Suppressor macrophage treated with lipopolysaccharide for 1 hour (primary cell): ENCODE measurements around the gene DIP2C.
"Not testable (repeated sequence)": the region's sequence is repeated elsewhere in the genome, so short reads cannot be mapped to it uniquely, and the experiment has no call there.

Experiments
- DNase-seq, 3 donors: peaks; one replicate each; pipeline ENCODE4 v3.0.0-alpha.2; 2020 to 2022

Gene DIP2C

DNA sequence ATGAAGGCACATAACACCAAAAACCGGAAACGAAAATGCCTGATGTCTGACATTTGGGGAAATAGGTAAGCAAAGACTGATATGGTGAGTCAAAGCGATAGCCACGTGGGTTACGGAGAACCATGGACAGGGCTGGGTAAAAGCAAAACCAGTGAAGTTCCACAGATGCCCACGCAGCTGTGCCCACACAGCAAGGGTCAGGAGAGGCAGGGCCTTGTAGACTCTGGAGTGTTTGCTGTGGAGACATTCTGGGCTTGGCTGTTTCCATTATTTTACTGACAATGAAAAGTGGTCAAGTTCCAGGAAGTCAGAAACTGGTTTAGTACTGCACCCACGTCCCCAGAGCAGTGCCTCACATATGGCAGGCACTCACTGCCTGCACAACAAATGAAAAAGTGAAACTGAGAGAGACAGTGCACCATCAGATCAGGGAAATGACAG is 405.5 kb downstream of the DIP2C start:
- peak in 2 of 3 donors; percentile 15 to 25 for DNase-seq

DNA sequence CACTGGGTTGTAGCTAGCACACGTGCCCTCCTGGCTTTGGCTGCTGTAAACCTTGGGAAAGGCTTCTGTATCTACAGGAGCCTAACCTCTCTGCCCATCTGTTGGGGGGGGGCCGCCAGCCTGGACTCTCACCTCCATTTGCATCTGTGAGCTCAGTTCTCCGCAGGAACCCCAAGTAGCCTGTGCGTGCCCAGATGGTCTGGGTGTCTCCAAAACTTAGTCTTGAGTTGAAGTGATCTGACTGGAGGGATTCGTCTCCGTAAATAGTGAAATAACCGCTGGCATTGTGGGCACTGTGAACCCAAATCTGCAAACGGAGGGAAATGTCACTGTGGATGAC is 406.4 kb downstream of the DIP2C start:
- no peak for DNase-seq

DNA sequence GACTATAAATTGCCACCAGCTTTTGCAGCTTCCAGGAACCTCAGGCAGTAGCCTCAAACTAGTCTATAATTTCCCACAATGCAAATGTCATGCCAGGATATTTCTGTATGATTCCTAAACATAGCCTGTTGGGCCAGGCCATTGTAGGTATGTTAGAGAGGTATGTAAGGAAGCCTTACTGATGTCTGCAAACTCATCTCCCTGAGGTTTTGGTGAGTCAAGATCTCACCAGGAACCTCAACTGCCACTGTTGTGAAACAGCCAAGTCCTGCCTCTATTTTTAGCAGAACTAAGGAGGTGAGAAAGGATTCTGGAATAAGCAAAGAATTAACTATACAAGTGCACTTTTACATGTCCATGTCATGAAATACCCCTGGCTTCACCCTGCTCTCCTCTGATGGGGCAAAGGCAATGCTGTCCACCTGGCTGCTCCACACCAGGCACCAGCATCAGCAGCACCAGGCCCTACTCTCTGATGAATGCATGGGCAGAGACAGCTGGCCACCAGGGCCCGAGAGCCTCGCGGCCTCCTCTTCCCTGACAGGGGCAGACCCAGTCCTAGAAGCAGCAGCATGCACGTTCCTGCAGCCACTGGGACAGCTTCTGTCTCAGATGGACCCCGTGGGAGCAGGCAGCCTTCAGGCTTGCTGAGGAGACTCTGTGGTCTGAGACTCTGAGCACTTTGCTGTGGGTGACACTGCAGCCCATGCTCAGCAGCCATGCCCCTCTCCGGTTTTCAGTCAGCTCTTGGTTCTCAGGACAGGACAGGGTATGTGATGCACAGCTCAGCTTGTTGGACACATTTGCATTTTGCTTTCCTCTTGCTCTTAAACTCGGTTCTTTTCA is 407.0 kb downstream of the DIP2C start:
- no peak for DNase-seq

DNA sequence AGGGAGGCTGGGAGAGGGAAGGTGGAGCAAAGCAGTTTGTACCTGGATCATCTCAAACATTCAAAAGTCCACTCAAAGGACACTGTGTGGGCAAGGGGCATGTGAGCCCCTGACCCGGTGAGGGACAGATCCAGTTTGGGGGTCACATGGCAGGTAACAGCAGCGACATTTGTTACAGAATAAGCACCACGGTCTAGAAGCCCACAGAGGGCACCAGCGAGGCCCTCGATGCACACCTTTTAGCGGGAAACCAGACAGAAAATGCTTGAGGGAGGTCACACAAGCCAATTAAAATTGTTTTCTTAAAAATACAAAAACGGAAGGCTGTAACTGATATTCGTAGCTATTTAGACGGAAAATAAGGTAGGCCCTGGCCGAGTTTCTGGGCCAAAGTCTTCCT is 409.8 kb downstream of the DIP2C start:
- DNase-seq, result no peak

DNA sequence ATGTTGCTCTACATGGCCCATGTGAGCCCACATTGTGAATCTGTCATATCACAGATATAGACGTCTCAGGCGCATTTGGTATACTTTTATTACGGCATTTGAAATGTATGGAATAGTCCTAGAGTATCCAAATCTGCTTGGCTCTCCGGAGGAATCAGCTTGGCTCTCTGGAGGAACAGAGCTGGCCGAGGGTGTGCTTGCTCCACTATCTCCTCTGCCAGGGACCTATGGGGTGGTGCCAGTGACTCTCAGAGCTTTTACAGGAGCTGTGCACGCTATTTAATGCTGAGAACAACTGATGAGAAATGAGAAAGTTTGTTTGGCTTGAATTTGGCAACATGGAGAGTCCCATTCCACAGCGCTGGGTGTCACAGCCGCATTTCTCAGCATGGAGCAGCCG is 410.2 kb downstream of the DIP2C start:
- DNase-seq, result no peak

DNA sequence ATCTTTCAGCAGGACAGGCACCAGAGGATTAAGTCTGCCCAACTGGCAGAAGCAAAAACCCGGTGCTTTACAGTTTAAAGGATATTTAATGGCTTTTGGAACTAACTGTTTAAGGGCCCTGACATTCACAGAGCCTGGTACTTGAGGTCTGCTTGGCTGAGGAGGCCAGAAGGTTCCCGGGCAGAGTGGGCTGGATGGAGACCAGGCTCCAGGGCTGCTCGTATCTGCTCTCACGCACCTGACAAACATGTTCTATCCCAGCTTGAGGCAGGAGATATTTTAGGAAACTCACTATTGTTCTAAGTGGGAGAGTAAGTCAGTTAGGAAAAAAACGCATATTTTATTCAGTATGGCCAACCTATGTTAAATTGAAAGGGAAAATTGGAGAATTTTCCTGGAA is 410.8 kb downstream of the DIP2C start:
- DNase-seq, result no peak

DNA sequence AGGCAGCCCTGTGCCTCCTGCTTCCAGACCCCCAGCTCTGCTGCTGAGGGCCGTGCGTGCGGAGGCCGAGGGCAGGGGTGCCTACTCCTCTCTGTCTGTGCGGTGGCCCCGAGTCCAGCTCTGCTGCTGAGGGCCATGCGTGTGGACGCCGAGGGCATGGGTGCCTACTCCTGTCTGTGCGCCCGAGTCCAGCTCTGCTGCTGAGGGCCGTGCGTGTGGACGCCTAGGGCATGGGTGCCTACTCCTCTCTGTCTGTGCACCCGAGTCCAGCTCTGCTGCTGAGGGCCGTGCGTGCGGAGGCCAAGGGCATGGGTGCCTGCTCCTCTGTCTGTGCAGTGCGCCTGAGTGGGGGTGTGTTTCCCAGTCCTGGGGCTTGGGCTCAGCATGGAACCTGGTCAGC is 411.5 kb downstream of the DIP2C start:
- DNase-seq, result no peak

DNA sequence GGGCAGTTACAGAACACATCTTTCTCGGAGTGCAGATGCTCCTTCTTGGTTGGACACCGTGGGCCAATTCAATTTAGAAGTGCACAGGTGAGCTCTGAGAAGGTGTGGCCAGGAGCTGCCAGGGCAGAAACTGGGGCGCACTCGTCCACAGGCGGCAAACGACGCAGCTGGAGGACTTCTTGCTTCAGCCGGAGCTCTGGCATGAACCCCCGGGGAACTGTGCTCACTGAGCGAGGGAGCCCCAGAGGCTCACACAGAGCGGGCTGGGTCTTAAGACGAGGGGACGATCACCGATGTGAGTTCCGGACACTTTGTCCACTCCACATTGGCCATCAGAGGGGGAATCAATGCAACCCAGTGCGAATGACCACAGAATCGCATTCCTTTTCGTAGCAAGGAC is 413.8 kb downstream of the DIP2C start:
- no peak for DNase-seq

DNA sequence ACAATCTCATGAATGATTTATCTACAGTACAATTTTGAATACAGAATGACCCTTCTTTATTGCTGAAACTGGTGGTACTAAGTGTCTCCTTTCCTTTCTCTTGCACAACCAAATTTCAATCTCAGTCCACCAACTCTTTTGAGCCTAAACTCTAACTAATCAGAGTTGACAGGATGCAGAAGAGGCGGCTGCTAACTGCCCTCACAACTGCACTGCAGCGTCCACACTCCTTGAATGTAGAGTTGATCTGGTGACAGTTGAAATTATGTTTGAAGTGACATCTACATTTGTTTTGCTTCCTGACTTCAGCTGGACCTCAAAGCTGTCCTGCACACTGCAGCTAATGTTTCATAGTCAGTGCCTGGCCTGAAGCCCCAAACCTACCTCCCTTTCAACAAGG is 414.6 kb downstream of the DIP2C start:
- no peak for DNase-seq

DNA sequence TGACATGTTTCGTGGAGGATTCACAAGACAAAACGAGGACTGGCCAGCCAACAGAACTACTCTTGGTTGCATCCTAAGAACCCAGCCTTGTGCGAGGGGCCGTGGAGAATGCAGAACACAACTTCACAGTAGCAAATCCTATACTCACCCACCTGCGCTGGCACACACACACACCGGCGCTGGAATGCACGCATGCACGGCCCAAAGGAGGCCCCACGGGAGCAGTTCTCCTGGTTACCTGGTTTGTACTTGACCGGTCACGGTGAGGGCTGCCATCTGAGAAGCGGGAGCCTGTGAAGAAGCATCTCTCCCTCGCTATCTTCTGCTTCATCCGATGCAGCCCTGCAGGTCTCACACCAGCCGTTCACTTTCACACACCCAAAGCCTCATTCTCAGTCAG is 416.4 kb downstream of the DIP2C start:
- no peak for DNase-seq

DNA sequence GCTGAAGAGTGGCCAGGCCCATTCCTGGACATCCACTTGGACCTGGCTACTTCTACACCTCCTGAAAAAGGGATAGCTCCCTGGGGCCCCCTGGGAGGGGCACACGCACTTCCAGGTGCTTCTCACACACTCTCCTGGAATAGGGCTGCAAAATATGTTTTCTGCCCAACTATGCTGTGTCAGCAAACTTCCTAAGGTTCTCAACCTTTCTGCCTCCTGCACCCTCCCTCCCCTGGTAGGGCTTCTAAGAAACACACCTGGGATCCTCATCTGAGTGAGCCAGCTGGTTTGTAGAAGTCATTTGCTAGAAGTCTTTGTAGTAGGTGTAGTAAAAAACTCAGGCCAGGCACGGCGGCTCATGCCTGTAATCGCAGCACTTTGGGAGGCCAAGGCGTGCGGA is 417.7 kb downstream of the DIP2C start:
- no peak for DNase-seq

DNA sequence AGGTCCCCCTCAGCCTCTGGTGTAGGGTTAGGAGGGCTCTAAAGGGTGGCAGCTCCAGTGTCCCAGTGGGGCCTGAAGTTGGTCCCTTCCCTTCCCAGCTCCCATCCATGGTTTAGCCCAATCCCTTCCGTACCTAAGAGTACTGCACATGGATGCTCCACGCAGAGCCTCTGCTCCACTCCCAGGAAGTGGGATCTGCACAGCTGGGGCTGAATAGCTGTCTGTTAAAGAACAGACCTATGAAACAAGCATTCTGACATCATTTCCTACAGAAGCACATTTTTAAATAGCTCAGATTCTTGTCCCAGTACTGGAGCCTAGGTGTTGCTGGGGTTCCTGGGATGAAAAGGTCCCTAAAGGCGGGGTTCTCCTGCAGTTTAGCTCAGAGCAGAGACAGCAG is 418.3 kb downstream of the DIP2C start:
- DNase-seq, result no peak

DNA sequence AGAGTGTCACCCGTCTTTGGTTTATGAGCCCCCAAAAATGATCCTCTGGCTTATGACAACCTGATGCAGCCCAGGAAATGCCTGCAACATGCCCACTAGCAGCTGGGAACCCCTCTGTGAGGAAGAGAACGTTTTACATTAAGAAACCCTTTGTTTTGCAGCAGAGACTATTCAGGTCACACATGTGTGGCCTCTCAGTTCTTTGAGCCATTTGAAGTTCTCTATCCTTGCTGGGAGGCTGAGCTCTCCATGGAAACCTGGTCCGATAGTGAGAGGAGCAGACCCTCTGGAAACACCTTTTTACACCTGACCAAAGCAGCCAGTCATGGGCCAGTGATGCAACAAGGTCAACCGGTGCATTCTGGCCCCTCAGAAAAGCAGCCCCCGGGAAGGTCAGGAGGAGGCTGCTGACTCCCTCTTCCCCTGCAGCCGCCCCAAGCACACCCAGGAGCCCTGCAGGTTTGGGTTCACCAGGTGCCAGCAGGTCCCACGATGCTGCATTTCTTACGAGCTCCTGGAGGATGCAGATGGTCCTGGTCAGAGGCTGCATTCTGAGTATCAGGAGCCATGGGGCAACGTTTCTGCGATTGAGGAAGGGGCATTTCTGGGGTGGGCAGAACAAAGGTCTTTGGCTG is 419.9 kb downstream of the DIP2C start:
- DNase-seq, result no peak

DNA sequence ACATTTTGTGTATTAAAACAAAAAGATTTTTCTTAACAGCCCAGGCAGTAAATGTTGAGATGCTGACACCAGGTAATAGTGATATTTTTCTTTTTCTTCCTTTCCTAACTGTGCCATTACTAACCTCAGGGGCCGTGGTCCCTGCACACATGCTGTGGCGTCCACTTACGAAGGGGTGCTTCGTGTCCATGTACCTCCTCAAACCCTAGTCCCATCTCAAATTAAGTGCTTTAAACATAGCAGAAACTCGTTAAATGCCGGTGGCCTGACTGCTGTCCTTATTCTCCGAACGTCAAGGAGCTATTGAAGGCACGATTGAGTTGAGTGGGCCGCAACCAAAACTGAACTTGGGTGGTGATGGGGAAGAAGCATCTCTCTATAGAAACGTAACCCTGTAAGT is 421.8 kb downstream of the DIP2C start:
- DNase-seq, result no peak

DNA sequence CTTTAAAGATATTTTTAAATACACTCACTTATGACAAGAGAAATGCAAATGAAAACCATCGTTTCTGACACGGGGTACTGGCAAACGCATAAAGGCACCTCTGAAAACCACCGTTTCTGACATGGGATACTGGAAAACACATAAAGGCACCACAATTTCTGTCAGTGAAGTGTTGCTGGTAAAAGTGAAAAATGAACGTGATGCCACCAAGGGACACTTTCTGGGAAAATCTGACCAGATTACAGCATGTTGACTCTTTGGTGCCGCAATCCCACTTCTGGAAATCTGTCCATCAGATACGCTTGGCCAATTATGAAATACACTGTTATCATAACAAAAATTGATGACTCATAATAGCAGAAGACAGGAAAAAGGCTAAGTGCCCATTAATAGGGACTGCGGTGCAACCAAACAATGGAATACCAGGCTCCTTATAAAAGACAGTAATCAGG is 422.5 kb downstream of the DIP2C start:
- DNase-seq, result no peak

DNA sequence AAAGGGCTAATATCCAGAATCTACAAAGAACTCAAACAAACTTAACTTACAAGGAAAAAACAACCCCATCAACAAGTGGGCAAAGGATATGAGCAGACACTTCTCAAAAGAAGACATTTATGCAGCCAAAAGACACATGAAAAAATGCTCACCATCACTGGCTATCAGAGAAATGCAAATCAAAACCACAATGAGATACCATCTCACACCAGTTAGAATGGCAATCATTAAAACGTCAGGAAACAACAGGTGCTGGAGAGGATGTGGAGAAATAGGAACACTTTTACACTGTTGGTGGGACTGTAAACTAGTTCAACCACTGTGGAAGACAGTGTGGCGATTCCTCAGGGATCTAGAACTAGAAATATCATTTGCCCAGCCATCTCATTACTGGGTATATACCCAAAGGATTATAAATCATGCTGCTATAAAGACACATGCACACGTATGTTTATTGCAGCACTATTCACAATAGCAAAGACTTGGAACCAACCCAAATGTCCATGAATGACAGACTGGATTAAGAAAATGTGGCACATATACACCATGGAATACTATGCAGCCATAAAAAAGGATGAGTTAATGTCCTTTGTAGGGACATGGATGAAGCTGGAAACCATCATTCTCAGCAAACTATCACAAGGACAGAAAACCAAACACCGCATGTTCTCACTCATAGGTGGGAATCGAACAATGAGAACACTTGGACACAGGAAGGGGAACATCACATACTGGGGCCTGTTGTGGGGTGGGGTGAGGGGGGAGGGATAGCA is 423.5 kb downstream of the DIP2C start:
- DNase-seq, result not testable (repeated sequence)

DNA sequence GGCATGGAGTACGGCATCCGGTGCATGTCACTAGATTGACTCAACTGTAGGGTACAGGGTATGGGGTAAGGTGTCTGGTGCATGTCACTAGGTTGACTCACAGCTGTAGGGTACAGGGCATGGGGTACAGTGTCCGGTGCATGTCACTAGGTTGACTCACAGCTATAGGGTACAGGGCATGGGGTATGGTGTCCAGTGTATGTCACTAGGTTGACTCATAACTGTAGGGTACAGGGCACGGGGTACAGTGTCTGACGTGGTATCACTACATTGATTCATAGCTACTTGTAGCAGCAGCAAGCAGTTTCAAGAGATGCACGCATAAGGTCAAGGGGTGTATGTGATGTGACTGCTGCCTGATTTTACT is 424.4 kb downstream of the DIP2C start:
- DNase-seq, result not testable (repeated sequence)

DNA sequence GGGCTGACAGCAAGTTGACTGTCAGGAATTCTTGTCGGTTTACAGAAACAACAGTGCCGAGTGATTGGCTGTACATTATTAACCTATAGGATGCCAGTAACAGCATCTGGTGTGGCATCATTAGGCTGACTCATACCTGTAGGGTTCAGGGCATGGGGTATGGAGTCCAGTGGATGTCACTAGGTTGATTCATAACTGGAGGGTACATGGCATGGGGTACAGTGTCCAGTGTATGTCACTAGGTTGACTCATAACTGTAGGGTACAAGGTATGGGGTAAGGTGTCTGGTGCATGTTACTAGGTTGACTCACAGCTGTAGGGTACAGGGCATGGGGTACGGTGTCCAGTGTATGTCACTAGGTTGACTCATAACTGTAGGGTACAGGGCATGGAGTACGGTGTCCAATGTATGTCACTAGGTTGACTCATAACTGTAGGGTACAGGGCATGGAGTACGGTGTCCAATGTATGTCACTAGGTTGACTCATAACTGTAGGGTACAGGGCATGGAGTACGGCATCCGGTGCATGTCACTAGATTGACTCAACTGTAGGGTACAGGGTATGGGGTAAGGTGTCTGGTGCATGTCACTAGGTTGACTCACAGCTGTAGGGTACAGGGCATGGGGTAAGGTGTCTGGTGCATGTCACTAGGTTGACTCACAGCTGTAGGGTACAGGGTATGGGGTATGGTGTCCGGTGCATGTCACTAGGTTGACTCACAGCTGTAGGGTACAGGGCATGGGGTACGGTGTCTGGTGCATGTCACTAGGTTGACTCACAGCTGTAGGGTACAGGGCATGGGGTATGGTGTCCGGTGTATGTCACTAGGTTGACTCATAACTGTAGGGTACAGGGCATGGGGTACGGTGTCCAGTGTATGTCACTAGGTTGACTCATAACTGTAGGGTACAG is 425.1 kb downstream of the DIP2C start:
- peak in 2 of 3 donors; percentile 8 to 20 for DNase-seq

DNA sequence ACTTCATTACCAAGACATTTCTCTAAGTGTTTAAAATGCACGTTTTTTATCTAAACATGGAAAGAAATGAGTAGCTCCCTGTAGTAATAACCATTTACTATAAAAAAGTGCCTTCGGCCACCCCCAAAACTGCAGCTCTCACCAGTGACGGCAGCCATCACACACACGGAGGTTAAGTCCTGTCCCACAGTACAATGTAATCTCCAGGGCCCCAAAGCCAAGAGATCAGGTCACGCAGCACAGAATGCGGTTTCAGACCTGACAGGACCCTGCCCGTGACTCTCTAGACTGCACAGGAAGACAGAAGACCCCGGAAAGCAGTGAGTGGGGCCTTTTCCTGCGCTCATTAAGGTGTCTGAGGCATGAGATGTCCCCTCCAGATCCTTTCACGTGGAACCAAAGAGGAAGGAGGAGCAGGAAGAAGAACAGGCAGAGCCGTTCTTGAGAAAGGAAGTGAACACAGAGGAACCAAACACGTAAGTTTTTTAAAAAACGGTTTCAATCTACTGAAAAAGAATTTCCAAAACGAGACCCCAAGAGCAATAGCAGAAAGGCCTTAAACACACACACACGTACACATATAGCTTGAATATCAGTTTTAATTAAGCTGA is 428.5 kb downstream of the DIP2C start:
- DNase-seq, result no peak

DNA sequence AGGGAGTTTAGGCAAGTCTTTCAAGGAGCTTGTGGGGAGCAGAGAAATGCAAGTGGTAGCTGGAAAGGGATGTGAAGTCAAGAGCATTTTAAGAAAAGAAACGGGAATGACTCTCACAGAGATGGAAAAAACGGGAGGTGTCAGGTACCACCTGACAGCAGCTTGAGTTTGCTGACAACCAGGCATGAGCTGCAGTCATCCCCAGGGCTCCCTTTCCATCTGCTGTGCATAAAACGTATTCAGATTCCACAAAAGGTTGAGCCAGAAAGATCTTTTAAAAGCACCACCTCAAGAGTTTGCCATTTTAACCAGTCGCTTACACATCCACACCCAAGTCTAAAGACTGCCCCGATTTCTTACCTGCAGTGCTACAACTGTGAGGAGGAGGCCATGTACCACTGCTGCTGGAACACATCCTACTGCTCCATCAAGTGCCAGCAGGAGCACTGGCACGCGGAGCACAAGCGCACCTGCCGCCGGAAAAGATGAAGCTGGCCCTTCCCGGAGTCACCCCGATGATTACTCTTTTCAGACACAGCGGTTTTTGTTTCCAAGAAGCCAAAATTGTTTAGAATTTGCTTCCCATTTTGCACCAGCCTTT is 437.4 kb downstream of the DIP2C start:
- DNase-seq, result no peak

DNA sequence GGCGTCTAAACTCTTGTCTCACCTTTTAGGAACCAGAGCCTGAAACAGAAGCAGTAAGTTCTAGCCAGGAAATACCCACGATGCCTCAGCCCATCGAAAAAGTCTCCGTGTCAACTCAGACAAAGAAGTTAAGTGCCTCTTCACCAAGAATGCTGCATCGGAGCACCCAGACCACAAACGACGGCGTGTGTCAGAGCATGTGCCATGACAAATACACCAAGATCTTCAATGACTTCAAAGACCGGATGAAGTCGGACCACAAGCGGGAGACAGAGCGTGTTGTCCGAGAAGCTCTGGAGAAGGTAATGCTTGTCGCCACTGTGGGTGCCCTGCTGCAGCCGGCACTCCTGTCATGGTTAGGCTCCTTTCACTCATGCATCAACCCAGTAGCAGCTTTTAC is 441.2 kb downstream of the DIP2C start:
- no peak for DNase-seq

DNA sequence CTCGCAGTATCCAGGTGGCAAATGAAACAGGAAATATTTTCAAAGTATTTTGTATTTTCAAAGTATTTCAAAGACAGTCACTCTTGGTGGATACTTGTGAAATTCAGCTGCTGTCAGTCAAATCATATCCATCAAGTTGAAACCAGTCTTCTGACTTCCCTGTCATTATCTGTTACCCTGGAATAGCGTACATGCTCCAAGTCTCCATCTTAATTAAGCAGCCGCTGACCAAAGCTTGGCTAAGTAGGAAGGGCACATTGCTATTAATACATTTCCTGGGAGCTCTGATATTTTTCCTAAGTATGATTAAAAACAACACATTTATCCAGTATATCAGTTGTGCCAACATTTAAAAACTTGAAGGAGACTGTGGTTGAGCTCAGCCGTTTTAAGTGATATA is 442.0 kb downstream of the DIP2C start:
- no peak for DNase-seq
